ENCODE results near the gene UNC45B.

The UNC45B gene

DNA sequence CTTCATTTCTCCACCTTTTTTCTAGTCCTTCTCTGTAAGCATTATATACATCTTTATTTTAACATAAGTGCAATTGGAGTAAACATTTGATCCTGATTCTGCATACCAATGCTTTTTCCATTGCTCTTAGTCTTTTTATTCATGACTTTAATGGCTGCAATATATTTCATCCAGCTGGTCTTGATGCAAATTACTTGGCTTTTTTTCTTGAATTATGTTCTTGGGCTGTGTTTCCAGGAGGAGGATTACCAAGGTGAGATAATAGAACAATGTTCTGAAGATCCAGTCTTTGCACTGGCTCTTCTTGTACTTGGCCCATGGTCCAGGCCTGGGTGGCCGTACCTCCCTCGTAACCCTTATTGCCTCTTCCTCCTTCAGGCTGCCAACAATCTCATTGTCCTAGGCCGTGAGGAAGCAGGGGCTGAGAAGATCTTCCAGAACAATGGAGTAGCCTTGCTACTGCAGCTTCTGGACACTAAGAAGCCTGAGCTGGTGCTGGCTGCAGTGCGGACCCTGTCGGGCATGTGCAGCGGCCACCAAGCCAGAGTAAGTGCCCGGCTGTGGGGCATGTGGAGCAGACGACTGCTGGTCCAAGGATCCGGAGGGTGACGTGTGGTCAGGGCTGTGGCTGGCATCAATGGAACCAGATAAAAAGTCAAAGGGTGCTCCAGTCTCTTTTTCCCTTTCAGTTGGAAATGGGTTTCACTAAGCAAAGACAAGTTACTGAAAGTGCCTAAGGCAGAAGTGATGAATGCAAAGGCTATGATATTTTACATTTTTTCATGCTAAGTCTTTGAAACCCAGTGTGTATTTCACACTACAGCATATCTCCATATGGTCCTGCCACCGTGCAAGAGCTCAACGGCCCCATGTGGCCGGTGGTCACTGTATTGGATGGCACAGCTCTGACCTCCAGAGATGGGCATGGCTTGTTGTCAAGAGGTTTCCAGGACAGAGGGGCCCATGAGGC lies 6.9 kb downstream of the UNC45B start:
- TF ChIP-seq CTCF (IDR thresholded peaks at IDR 0.05; ENCODE audit: low read depth, low read length) = no peak
- no peak overlapping the region for H3K4me3 ChIP-seq (ENCODE audit: low read depth, low read length)

GRCh38 chr17:35155246-35155645 lies 7.6 kb downstream of the UNC45B start:
- no peak overlapping the region for H3K4me3 ChIP-seq (ENCODE audit: low read depth, low read length)
- TF ChIP-seq CTCF (IDR thresholded peaks at IDR 0.05; ENCODE audit: low read depth, low read length) = no peak

DNA sequence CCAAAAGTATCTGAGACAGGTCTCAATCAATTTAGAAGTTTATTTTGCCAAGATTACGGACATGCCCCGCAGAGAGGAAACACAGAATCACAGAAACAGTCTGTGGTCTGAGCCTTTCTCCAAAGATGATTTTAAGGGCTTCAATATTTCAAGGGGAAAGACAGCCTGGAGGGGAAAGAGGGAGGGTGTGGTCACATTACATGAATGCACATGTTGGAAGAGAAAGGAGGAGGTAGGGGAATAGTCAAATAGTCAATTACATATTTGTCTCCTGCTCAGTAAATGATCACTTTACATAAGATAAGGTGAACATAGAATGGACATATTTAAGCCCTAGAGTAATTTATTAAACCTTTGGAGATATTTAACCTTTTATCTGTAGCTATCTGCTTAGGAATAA lies 12.3 kb downstream of the UNC45B start:
- TF ChIP-seq CTCF (IDR thresholded peaks at IDR 0.05; ENCODE audit: low read depth, low read length) = no peak
- H3K4me3 ChIP-seq (ENCODE audit: low read depth, low read length) = no peak overlapping the region

DNA sequence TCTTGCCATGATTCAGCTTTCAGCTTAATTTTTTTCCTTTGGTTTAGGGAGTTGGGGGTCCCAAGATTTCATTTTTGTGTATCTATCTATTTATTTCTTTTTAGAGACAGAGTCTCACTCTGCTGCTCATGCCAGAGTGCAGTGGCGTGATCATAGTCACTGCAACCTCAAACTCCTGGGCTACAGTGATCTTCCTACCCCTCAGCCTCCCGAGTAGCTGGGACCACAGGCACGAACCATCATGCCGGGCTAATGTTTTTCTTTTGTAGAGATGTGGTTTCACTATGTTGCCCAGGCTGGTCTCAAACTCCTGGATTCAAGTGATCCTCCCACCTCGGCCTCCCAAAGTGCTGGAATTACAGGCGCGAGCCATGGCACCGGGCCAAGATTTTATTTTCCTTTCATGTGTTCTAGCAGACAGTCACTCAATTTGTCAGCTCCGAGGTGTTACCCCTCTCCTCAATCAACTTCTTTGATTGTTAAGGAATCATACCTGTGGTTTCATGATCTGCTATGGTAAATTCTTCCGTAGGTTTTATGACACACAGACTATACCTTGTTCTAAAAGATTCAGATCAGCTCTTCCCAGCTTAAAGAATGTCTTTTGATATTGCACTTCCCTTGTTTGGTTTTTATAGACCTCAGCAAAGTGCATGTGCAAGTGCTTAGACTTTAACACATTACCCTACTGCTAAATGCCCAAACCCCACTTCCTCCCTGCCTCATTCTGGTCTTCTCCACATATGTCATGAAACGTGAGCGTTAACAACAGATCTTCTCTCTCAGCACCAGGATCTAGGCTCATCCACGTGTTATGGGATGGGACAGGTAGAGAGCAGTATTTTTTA lies 13.0 kb downstream of the UNC45B start:
- no peak overlapping the region for H3K4me3 ChIP-seq (ENCODE audit: low read depth, low read length)
- no peak for TF ChIP-seq CTCF (IDR thresholded peaks at IDR 0.05; ENCODE audit: low read depth, low read length)

DNA sequence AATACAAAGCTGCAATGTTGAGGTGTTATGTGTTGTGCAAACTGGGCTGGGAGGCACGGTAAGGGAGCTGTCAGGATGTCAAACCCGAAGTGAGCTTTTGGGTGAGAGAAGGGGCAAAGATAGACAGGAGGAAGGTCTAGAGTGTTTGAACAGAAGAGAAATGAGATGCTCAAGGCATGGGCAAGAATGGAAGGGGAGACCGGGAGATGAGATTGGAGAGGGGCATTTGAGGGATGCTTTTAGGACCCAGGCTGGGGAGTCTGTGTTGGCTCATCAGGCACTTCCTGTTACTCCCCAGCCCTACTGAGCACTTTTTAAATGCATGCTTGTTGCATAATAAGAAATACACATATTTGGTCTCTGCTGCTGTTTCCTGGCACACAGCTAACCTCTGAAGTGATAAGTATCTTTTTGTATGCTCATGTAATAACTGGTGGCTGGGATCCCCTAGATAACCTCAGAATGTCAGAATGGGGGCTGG lies 13.7 kb downstream of the UNC45B start:
- H3K4me3 ChIP-seq (ENCODE audit: low read depth, low read length) = no peak overlapping the region
- no peak for TF ChIP-seq CTCF (IDR thresholded peaks at IDR 0.05; ENCODE audit: low read depth, low read length)

DNA sequence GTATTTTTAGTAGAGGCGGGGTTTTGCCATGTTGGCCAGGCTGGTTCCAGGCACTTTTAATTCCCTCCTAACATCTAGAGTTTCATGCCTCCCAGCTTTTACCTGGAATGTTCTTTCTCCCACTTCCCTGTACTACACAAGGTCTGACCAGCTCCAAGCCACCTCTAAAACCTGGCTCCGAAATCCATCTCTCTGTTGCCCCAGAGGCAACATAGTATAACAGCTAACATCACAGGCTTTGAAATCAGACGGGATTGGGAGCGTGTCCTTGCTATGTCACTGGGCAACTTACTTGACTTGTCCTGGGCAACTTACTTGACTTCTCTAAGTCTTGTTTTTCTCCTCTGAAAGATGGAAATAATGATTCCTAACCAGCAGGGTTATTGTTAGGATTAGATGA lies 15.1 kb downstream of the UNC45B start:
- no peak for TF ChIP-seq CTCF (IDR thresholded peaks at IDR 0.05; ENCODE audit: low read depth, low read length)
- H3K4me3 ChIP-seq (ENCODE audit: low read depth, low read length) = no peak overlapping the region
